Mesenchymal stem cell (in vitro differentiated cells and primary cell): ENCODE results near the gene SCAPER.

Experiments
- DNase-seq: peaks from one replicate; pipeline ENCODE4 v3.0.0-alpha.2; 2013
- H2AFZ ChIP-seq: one replicate; pipeline ENCODE4 v1.6.1; 2013; ENCODE audit warnings: low read depth, mild to moderate bottlenecking, control low read depth, inconsistent platforms, low read length, moderate library complexity
- H2AK5ac ChIP-seq: 2 replicates; pipeline ENCODE4 v1.6.1; 2013; ENCODE audit warnings: low read length, moderate library complexity, mild to moderate bottlenecking, inconsistent platforms; ENCODE audit not compliant: severe bottlenecking
- H2BK120ac ChIP-seq: one replicate; pipeline ENCODE4 v1.6.1; 2013; ENCODE audit warnings: low read depth, mild to moderate bottlenecking, inconsistent platforms, low read length, moderate library complexity
- H2BK12ac ChIP-seq, 2 experiments: one replicate each; pipeline ENCODE4 v1.6.1; 2013; ENCODE audit warnings: inconsistent platforms in 2 of 2, low read length in 2 of 2, mild to moderate bottlenecking in 2 of 2, moderate library complexity in 2 of 2, control low read depth in 1 of 2
- H2BK15ac ChIP-seq: one replicate; pipeline ENCODE4 v1.6.1; 2013; ENCODE audit warnings: mild to moderate bottlenecking, low read depth, inconsistent platforms; ENCODE audit not compliant: poor library complexity, severe bottlenecking
- H2BK5ac ChIP-seq: 2 replicates; pipeline ENCODE4 v1.6.1; 2013; ENCODE audit warnings: low read depth, mild to moderate bottlenecking, low read length, control low read depth, inconsistent platforms; ENCODE audit not compliant: poor library complexity, severe bottlenecking
- H3K14ac ChIP-seq, 2 experiments: one replicate each; pipeline ENCODE4 v1.6.1; 2013; ENCODE audit warnings: inconsistent platforms in 2 of 2, low read length in 2 of 2, control low read depth in 1 of 2, mild to moderate bottlenecking in 1 of 2, moderate library complexity in 1 of 2
- H3K18ac ChIP-seq, 2 experiments: one replicate each; pipeline ENCODE4 v1.6.1; 2013; ENCODE audit warnings: inconsistent platforms in 2 of 2, low read length in 2 of 2, control low read depth in 1 of 2, low read depth in 1 of 2, mild to moderate bottlenecking in 1 of 2
- H3K23ac ChIP-seq, 2 experiments: one replicate each; pipeline ENCODE4 v1.6.1; 2013; ENCODE audit warnings: inconsistent platforms in 2 of 2, low read length in 2 of 2, mild to moderate bottlenecking in 2 of 2, moderate library complexity in 2 of 2, control low read depth in 1 of 2
- H3K27ac ChIP-seq: 2 replicates; pipeline ENCODE4 v1.5.1; 2013; ENCODE audit warnings: mild to moderate bottlenecking, moderate library complexity, low read length, control low read depth, inconsistent platforms; ENCODE audit not compliant: poor library complexity, severe bottlenecking
- H3K27me3 ChIP-seq, 2 experiments: 2 replicates each; pipeline versions ENCODE4 v1.6.1 to v1.7.0; 2013; ENCODE audit warnings: low read length in 2 of 2, mild to moderate bottlenecking in 2 of 2, moderate library complexity in 2 of 2, control low read depth in 1 of 2, inconsistent platforms in 1 of 2; ENCODE audit not compliant: control insufficient read depth in 1 of 2, insufficient read depth in 1 of 2
- H3K36me3 ChIP-seq, 2 experiments: 2 replicates each; pipeline versions ENCODE4 v1.6.1 to v1.7.0; 2013; ENCODE audit warnings: low read length in 2 of 2, control low read depth in 1 of 2, inconsistent platforms in 1 of 2, low read depth in 1 of 2, mild to moderate bottlenecking in 1 of 2; ENCODE audit not compliant: insufficient read depth in 2 of 2, control insufficient read depth in 1 of 2
- H3K4ac ChIP-seq, 2 experiments: one replicate each; pipeline ENCODE4 v1.6.1; 2013; ENCODE audit warnings: inconsistent platforms in 2 of 2, low read length in 2 of 2, mild to moderate bottlenecking in 2 of 2, moderate library complexity in 2 of 2, control low read depth in 1 of 2, low read depth in 1 of 2
- H3K4me1 ChIP-seq: 2 replicates; pipeline ENCODE4 v1.6.1; 2013; ENCODE audit warnings: low read depth, low read length, control low read depth; ENCODE audit not compliant: control insufficient read depth, insufficient read depth
- H3K4me2 ChIP-seq: 2 replicates; pipeline ENCODE4 v1.6.1; 2013; ENCODE audit warnings: low read length, mild to moderate bottlenecking, inconsistent platforms; ENCODE audit not compliant: poor library complexity, severe bottlenecking
- H3K4me3 ChIP-seq, 2 experiments: 2 replicates each; pipeline versions ENCODE4 v1.5.1 to v1.7.0; 2013; ENCODE audit warnings: low read length in 2 of 2, mild to moderate bottlenecking in 2 of 2, control low read depth in 1 of 2, low read depth in 1 of 2; ENCODE audit not compliant: insufficient read depth in 1 of 2
- H3K79me1 ChIP-seq: replicated peaks from 2 replicates; pipeline ENCODE4 v1.6.1; 2013; ENCODE audit warnings: mild to moderate bottlenecking, control low read depth, low read length, inconsistent platforms; ENCODE audit not compliant: poor library complexity, severe bottlenecking
- H3K9ac ChIP-seq: 2 replicates; pipeline ENCODE4 v1.7.0; 2013; ENCODE audit warnings: mild to moderate bottlenecking, low read length, moderate library complexity
- H3K9me3 ChIP-seq: 2 replicates; pipeline ENCODE4 v1.7.0; 2013; ENCODE audit warnings: mild to moderate bottlenecking, low read length; ENCODE audit not compliant: control insufficient read depth
- H4K8ac ChIP-seq: one replicate; pipeline ENCODE4 v1.6.1; 2013; ENCODE audit warnings: inconsistent platforms, mild to moderate bottlenecking, low read length, moderate library complexity
- H4K91ac ChIP-seq: one replicate; pipeline ENCODE4 v1.6.1; 2013; ENCODE audit warnings: mild to moderate bottlenecking, low read length, inconsistent platforms
- WGBS: methylation state at CpG from one replicate; pipeline ENCODE4 v1.1.7; 2013; ENCODE audit warnings: mixed read lengths; 5-methylcytosine and 5-hydroxymethylcytosine counted together

Gene SCAPER

GRCh38 chr15:76614725-76615124 lies 290.4 kb downstream of the SCAPER start:
- H3K36me3 ChIP-seq: no peaks in the 10 kb centered on the region
- peaks cover 10% of the 10 kb centered on the region for H3K9me3 ChIP-seq
- DNase-seq: no peak

GRCh38 chr15:76588811-76589747 lies 316.1 kb downstream of the SCAPER start:
- Histone ChIP-seq H3K9me3 (no peaks in the 10 kb centered on the region), H3K27me3 (no peaks in the 10 kb centered on the region), H3K14ac (no peak overlapping the region), H4K91ac (no peak overlapping the region), H2AK5ac (no peak overlapping the region), H2BK15ac (no peak overlapping the region), H3K36me3 (no peaks in the 10 kb centered on the region), H2AFZ (no peak overlapping the region), H3K4me3 (no peak overlapping the region), H3K9ac (no peak overlapping the region), H3K18ac (no peak overlapping the region), H3K4ac (no peak overlapping the region), H3K27ac (no peak overlapping the region), H3K4me2 (no peak overlapping the region), H2BK5ac (no peak overlapping the region), H3K79me1 (no peaks in the 10 kb centered on the region), H3K4me1 (no peaks in the 10 kb centered on the region), H2BK120ac (no peak overlapping the region), H4K8ac (no peak overlapping the region), H2BK12ac (no peak overlapping the region), H3K23ac (no peak overlapping the region)
- WGBS: 97% methylated on average over 7 of the region's 7 CpGs
- DNase-seq: peak; percentile 0

More at GRCh38 chr15:76614725-76615124, 290.4 kb downstream of the SCAPER start:
- no peak overlapping the region for H4K91ac ChIP-seq
- H3K4me2 ChIP-seq: no peak overlapping the region
- H2BK15ac ChIP-seq: no peak overlapping the region
- H3K27me3 ChIP-seq: no peaks in the 10 kb centered on the region
- no peak overlapping the region for H3K9ac ChIP-seq
- no peak overlapping the region for H3K18ac ChIP-seq
- no peaks in the 10 kb centered on the region for H3K79me1 ChIP-seq
- no peak overlapping the region for H3K27ac ChIP-seq
- H3K4ac ChIP-seq: no peak overlapping the region
- H3K14ac ChIP-seq: no peak overlapping the region
- no peak overlapping the region for H3K23ac ChIP-seq
- no peak overlapping the region for H2BK12ac ChIP-seq
- H2AFZ ChIP-seq: no peak overlapping the region
- H2BK120ac ChIP-seq: no peak overlapping the region
- H4K8ac ChIP-seq: no peak overlapping the region
- H3K4me3 ChIP-seq: no peak overlapping the region
- H2AK5ac ChIP-seq: no peak overlapping the region
- no peaks in the 10 kb centered on the region for H3K4me1 ChIP-seq
- no peak overlapping the region for H2BK5ac ChIP-seq

GRCh38 chr15:76585576-76585897 lies 319.6 kb downstream of the SCAPER start:
- H3K9me3 ChIP-seq: peaks cover 14% of the 10 kb centered on the region
- H4K91ac ChIP-seq: no peak overlapping the region
- H3K79me1 ChIP-seq: no peaks in the 10 kb centered on the region
- no peak overlapping the region for H3K18ac ChIP-seq
- H3K27ac ChIP-seq: no peak overlapping the region
- no peak overlapping the region for H2AFZ ChIP-seq
- H3K27me3 ChIP-seq: no peaks in the 10 kb centered on the region
- no peaks in the 10 kb centered on the region for H3K4me1 ChIP-seq
- H2BK120ac ChIP-seq: no peak overlapping the region
- H3K9ac ChIP-seq: no peak overlapping the region
- no peak overlapping the region for H2BK5ac ChIP-seq
- no peak overlapping the region for H3K4ac ChIP-seq
- H3K4me2 ChIP-seq: no peak overlapping the region
- no peak overlapping the region for H2BK12ac ChIP-seq
- H3K14ac ChIP-seq: no peak overlapping the region
- H3K4me3 ChIP-seq: no peak overlapping the region
- no peak for DNase-seq
- no peaks in the 10 kb centered on the region for H3K36me3 ChIP-seq
- no peak overlapping the region for H2AK5ac ChIP-seq
- H3K23ac ChIP-seq: no peak overlapping the region
- H2BK15ac ChIP-seq: no peak overlapping the region
- H4K8ac ChIP-seq: no peak overlapping the region

DNA sequence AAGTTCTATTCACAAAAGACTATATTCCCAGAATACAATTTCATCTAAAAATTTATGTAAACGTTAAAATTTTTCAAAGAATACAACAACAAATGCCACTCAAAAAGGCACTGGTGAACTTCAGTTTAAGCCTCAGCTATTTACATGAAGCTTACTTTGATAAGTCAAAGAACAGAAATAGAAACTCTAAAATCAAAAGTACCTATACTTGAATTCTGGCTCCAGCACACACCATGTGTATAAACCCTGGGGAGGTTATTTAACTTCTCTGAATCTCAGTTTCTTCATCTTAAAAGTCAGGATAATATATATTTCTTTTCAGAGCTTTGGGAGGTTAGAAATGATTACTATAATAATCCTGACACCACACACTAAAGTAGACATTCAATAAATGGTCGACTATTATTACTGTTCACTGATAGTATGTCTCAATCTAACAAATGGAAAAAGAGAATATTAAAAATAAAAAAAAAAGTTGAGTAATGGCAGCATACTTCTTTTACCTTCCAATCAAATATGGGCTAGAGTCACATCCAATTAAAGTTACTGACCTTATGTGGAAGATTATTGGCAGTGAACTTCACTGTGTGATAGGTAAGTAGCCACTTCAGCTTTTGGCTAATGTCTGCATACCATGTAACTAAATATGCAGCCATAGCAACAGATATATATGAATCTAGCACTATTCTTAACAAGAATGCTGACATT lies 320.1 kb downstream of the SCAPER start:
- Histone ChIP-seq H3K79me1 (no peaks in the 10 kb centered on the region), H3K9ac (no peak overlapping the region), H3K4me2 (no peak overlapping the region), H3K14ac (no peak overlapping the region), H3K4me1 (no peaks in the 10 kb centered on the region), H3K27me3 (no peaks in the 10 kb centered on the region), H3K4ac (no peak overlapping the region), H3K23ac (no peak overlapping the region), H2AK5ac (no peak overlapping the region), H3K18ac (no peak overlapping the region), H4K8ac (no peak overlapping the region), H2BK15ac (no peak overlapping the region), H2BK5ac (no peak overlapping the region), H3K27ac (no peak overlapping the region), H3K36me3 (no peaks in the 10 kb centered on the region), H2BK120ac (no peak overlapping the region), H2BK12ac (no peak overlapping the region), H3K9me3 (peaks cover 14% of the 10 kb centered on the region), H2AFZ (no peak overlapping the region), H3K4me3 (no peak overlapping the region), H4K91ac (no peak overlapping the region)
- 100% methylated on average over 1 of the region's 2 CpGs for WGBS
- no peak for DNase-seq
